WTC11 (cell line): Measurements from ENCODE around the gene BCAS3. TPM values are rescaled to one million over a fixed set of nuclear protein-coding genes. Genes with fewer than 3 reads are reported as not detected.

Experiments used
- ATAC-seq: fragments of 200-7000 bp; cut with Tn5 transposase; 2 replicates; pipeline ENCODE4 v1.10.0; 2021; ENCODE audit warnings: mild to moderate bottlenecking, moderate library complexity
- CTCF ChIA-PET: fragments of 300-600 bp; sonication (Branson Sonifier 250); formaldehyde crosslinking; loops from one replicate; lab custom pipeline; 2021; ENCODE audit warnings: antibody characterized with exemption; lab: Charles Lee
- POLR2A ChIA-PET: fragments of 350-600 bp; sonication (Branson Sonifier 250); formaldehyde crosslinking; loops from one replicate; lab custom pipeline; 2021; ENCODE audit warnings: antibody characterized with exemption; lab: Charles Lee
- DNase-seq: peaks from one replicate; pipeline ENCODE4 v3.0.0; 2021; ENCODE audit warnings: low spot score
- H3K27ac Mint-ChIP-seq: 2 replicates; pipeline ENCODE4 v1.8.0; 2021; ENCODE audit warnings: mixed read lengths
- H3K27me3 Mint-ChIP-seq: 2 replicates; pipeline ENCODE4 v1.8.0; 2021; ENCODE audit warnings: low read depth, mild to moderate bottlenecking, moderate library complexity, mixed read lengths
- H3K36me3 Mint-ChIP-seq: 2 replicates; pipeline ENCODE4 v1.8.0; 2021; ENCODE audit warnings: mixed read lengths
- H3K4me1 Mint-ChIP-seq: 2 replicates; pipeline ENCODE4 v1.8.0; 2022; ENCODE audit warnings: mixed read lengths
- H3K4me3 Mint-ChIP-seq: 2 replicates; pipeline ENCODE4 v1.8.0; 2021; ENCODE audit warnings: mild to moderate bottlenecking, moderate library complexity, mixed read lengths
- H3K9me3 Mint-ChIP-seq: 2 replicates; pipeline ENCODE4 v1.8.0; 2021; ENCODE audit warnings: mixed read lengths
- AFF4 ChIP-seq: sonication (generic); formaldehyde crosslinking; IDR thresholded peaks from 2 replicates; pipeline ENCODE4 v1.8.1; 2023; ENCODE audit warnings: mild to moderate bottlenecking, missing genetic modification reagents, borderline replicate concordance
- ELF4 ChIP-seq: sonication (generic); formaldehyde crosslinking; IDR thresholded peaks from 2 replicates; pipeline ENCODE4 v1.8.1; 2022; ENCODE audit warnings: low read depth, mild to moderate bottlenecking, moderate library complexity, missing genetic modification reagents
- FOXK1 ChIP-seq: sonication (generic); formaldehyde crosslinking; IDR thresholded peaks from 2 replicates; pipeline ENCODE4 v1.8.0; 2022; ENCODE audit warnings: mild to moderate bottlenecking, moderate library complexity, missing genetic modification reagents
- GABPB1 ChIP-seq: sonication (generic); formaldehyde crosslinking; IDR thresholded peaks from 2 replicates; pipeline ENCODE4 v1.8.1; 2023; ENCODE audit warnings: mild to moderate bottlenecking, missing genetic modification reagents
- HMGA2 ChIP-seq: fragments of 250-450 bp; sonication (Bioruptor Pico); IDR thresholded peaks from 2 replicates; pipeline ENCODE4 v1.4.0; 2021; ENCODE audit warnings: mild to moderate bottlenecking, moderate library complexity
- JAZF1 ChIP-seq: fragments of 250-450 bp; sonication (Bioruptor Pico); IDR thresholded peaks from 2 replicates; pipeline ENCODE4 v1.9.0; 2021; ENCODE audit warnings: moderate library complexity, mild to moderate bottlenecking, inconsistent platforms
- NR1H2 ChIP-seq: sonication (generic); formaldehyde crosslinking; IDR thresholded peaks from 2 replicates; pipeline ENCODE4 v1.9.0; 2021; ENCODE audit warnings: mild to moderate bottlenecking, moderate library complexity, missing genetic modification reagents
- NR3C1 ChIP-seq: sonication (generic); formaldehyde crosslinking; conservative IDR thresholded peaks from 2 replicates; pipeline ENCODE4 v1.8.1; 2023; ENCODE audit warnings: low read depth, mild to moderate bottlenecking, missing genetic modification reagents
- RORB ChIP-seq: fragments of 250-450 bp; sonication (Bioruptor Pico); IDR thresholded peaks from 2 replicates; pipeline ENCODE4 v1.9.0; 2021; ENCODE audit warnings: mild to moderate bottlenecking
- TEAD1 ChIP-seq: sonication (generic); formaldehyde crosslinking; IDR thresholded peaks from 2 replicates; pipeline ENCODE4 v1.8.0; 2022; ENCODE audit warnings: mild to moderate bottlenecking, missing genetic modification reagents
- TEAD4 ChIP-seq: sonication (generic); formaldehyde crosslinking; IDR thresholded peaks from 2 replicates; pipeline ENCODE4 v1.8.0; 2022; ENCODE audit warnings: mild to moderate bottlenecking, missing genetic modification reagents
- ZNF121 ChIP-seq: sonication (generic); formaldehyde crosslinking; IDR thresholded peaks from 2 replicates; pipeline ENCODE4 v1.8.0; 2023; ENCODE audit warnings: missing genetic modification reagents
- ZNF281 ChIP-seq: sonication (generic); formaldehyde crosslinking; IDR thresholded peaks from 2 replicates; pipeline ENCODE4 v1.8.0; 2023; ENCODE audit warnings: mild to moderate bottlenecking, missing genetic modification reagents
- ZNF416 ChIP-seq: fragments of 250-450 bp; sonication (Bioruptor Pico); IDR thresholded peaks from 2 replicates; pipeline ENCODE4 v1.9.0; 2021; ENCODE audit warnings: mild to moderate bottlenecking, inconsistent platforms
- total RNA-seq: library from RNA; stranded (reverse); gene quantifications from 3 replicates; pipeline ENCODE4 v1.2.3, GENCODE V29; 2021
- TF ChIP-seq, protein P1 (sequence below): fragments of 250-450 bp; sonication (Bioruptor Pico); IDR thresholded peaks from 2 replicates; pipeline ENCODE4 v1.9.0; 2021; ENCODE audit warnings: mild to moderate bottlenecking, borderline replicate concordance
- TF ChIP-seq, protein P2 (sequence below): sonication (generic); formaldehyde crosslinking; IDR thresholded peaks from 2 replicates; pipeline ENCODE4 v1.8.1; 2023; ENCODE audit warnings: mild to moderate bottlenecking, moderate library complexity, missing genetic modification reagents
- TF ChIP-seq, protein P3 (sequence below): fragments of 250-450 bp; sonication (Bioruptor Pico); IDR thresholded peaks from 2 replicates; pipeline ENCODE4 v1.8.0; 2021; ENCODE audit warnings: mild to moderate bottlenecking

The BCAS3 gene
- total RNA-seq, 1 experiment from 2014 or later = 15.5 TPM

DNA sequence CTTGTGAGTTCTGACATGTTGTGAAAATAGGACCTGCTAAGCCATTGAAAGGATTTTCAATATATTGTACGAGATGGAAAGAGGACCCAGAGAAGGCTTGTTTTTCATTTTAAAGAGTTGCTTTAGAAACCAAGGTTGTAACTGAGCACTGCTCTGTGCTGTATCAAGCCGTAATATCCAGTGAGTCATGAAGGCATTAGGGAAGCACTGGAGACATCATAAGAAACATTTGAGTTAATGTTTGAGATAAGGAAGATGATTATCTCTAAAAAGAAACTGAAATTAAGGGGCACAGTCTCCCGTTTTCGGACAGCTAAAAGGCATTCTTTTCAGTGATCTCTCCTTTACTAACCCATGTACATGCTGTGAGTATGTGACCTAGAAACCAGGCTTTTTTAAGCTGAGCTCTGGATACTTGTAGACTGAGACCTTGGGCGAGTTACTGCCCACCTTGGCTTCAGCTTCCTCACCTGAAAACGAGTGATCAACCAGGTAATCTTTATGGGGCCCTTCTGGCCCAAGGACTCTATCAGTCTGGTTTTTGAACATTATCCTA, 572.8 kb downstream of the BCAS3 start (continued):
- TF ChIP-seq ZNF281 (CRISPR knock-in tag) = no peak
- TF ChIP-seq, protein P1, sequence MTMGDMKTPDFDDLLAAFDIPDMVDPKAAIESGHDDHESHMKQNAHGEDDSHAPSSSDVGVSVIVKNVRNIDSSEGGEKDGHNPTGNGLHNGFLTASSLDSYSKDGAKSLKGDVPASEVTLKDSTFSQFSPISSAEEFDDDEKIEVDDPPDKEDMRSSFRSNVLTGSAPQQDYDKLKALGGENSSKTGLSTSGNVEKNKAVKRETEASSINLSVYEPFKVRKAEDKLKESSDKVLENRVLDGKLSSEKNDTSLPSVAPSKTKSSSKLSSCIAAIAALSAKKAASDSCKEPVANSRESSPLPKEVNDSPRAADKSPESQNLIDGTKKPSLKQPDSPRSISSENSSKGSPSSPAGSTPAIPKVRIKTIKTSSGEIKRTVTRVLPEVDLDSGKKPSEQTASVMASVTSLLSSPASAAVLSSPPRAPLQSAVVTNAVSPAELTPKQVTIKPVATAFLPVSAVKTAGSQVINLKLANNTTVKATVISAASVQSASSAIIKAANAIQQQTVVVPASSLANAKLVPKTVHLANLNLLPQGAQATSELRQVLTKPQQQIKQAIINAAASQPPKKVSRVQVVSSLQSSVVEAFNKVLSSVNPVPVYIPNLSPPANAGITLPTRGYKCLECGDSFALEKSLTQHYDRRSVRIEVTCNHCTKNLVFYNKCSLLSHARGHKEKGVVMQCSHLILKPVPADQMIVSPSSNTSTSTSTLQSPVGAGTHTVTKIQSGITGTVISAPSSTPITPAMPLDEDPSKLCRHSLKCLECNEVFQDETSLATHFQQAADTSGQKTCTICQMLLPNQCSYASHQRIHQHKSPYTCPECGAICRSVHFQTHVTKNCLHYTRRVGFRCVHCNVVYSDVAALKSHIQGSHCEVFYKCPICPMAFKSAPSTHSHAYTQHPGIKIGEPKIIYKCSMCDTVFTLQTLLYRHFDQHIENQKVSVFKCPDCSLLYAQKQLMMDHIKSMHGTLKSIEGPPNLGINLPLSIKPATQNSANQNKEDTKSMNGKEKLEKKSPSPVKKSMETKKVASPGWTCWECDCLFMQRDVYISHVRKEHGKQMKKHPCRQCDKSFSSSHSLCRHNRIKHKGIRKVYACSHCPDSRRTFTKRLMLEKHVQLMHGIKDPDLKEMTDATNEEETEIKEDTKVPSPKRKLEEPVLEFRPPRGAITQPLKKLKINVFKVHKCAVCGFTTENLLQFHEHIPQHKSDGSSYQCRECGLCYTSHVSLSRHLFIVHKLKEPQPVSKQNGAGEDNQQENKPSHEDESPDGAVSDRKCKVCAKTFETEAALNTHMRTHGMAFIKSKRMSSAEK = no peak
- no peak for TF ChIP-seq NR1H2 (CRISPR knock-in tag)
- no peak for TF ChIP-seq ELF4 (CRISPR knock-in tag)
- no peak for TF ChIP-seq TEAD1 (CRISPR knock-in tag)
- TF ChIP-seq JAZF1 (CRISPR knock-in tag) = no peak
- no peak for TF ChIP-seq RORB (CRISPR knock-in tag)
- TF ChIP-seq GABPB1 = no peak
- TF ChIP-seq ZNF416 = no peak
- TF ChIP-seq TEAD4 (CRISPR knock-in tag) = no peak
- no peak for TF ChIP-seq NR3C1 (CRISPR knock-in tag)
- no peak for TF ChIP-seq AFF4 (CRISPR knock-in tag)
- no peak for TF ChIP-seq ZNF121 (CRISPR knock-in tag)
- TF ChIP-seq FOXK1 (CRISPR knock-in tag) = no peak

- peaks cover 42% of the 10 kb centered on the region for H3K4me1 Mint-ChIP-seq
- CTCF ChIA-PET = interaction anchor here (0.7 kb wide), 1 partner anchor 212 kb away, joined by 3 read pairs; no protein-coding TSS in a partner anchor
- H3K27me3 Mint-ChIP-seq = no peaks in the 10 kb centered on the region
Observed at GRCh38 chr17:61251939-61252865, 574.6 kb downstream of the BCAS3 start.

More at GRCh38 chr17:61251939-61252865, 574.6 kb downstream of the BCAS3 start:
- no peak for TF ChIP-seq HMGA2
- TF ChIP-seq, protein P2, sequence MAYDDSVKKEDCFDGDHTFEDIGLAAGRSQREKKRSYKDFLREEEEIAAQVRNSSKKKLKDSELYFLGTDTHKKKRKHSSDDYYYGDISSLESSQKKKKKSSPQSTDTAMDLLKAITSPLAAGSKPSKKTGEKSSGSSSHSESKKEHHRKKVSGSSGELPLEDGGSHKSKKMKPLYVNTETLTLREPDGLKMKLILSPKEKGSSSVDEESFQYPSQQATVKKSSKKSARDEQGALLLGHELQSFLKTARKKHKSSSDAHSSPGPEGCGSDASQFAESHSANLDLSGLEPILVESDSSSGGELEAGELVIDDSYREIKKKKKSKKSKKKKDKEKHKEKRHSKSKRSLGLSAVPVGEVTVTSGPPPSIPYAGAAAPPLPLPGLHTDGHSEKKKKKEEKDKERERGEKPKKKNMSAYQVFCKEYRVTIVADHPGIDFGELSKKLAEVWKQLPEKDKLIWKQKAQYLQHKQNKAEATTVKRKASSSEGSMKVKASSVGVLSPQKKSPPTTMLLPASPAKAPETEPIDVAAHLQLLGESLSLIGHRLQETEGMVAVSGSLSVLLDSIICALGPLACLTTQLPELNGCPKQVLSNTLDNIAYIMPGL (CRISPR knock-in tag) = no peak
- TF ChIP-seq, protein P3, sequence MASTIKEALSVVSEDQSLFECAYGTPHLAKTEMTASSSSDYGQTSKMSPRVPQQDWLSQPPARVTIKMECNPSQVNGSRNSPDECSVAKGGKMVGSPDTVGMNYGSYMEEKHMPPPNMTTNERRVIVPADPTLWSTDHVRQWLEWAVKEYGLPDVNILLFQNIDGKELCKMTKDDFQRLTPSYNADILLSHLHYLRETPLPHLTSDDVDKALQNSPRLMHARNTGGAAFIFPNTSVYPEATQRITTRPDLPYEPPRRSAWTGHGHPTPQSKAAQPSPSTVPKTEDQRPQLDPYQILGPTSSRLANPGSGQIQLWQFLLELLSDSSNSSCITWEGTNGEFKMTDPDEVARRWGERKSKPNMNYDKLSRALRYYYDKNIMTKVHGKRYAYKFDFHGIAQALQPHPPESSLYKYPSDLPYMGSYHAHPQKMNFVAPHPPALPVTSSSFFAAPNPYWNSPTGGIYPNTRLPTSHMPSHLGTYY (CRISPR knock-in tag) = no peak
- ATAC-seq (no peak), DNase-seq (no peak)
- POLR2A ChIA-PET = no interaction called here
- no peak overlapping the region for H3K4me3 Mint-ChIP-seq
- H3K9me3 Mint-ChIP-seq = no peaks in the 10 kb centered on the region
- H3K36me3 Mint-ChIP-seq = no peaks in the 10 kb centered on the region
- H3K27ac Mint-ChIP-seq = no peak overlapping the region
